Measurements from ENCODE around the gene FMN1.

FMN1 gene

GRCh38 chr15:32936976-32937375 is 257.5 kb downstream of the FMN1 start:
- no peak overlapping the region for H3K27ac ChIP-seq
- no peak overlapping the region for H3K4me3 ChIP-seq
- H3K36me3 ChIP-seq (ENCODE audit: insufficient read depth, low read length), result no peaks in the 10 kb centered on the region
- TF ChIP-seq FOXP2 (optimal IDR thresholded peaks at IDR 0.05; ENCODE audit: control extremely low read depth, extremely low read length, insufficient read depth), result no peak
- TF ChIP-seq EZH2 (IDR thresholded peaks at IDR 0.05), result no peak
- no peak for TF ChIP-seq POLR2AphosphoS5 (IDR thresholded peaks at IDR 0.05; ENCODE audit: borderline replicate concordance, low read depth, low read length)
- DNase-seq (ENCODE audit: low read depth, low spot score), result no peak
- H3K9me3 ChIP-seq (ENCODE audit: low read depth, low read length), result no peaks in the 10 kb centered on the region
- no peak overlapping the region for H3K9ac ChIP-seq (ENCODE audit: insufficient read length)

DNA sequence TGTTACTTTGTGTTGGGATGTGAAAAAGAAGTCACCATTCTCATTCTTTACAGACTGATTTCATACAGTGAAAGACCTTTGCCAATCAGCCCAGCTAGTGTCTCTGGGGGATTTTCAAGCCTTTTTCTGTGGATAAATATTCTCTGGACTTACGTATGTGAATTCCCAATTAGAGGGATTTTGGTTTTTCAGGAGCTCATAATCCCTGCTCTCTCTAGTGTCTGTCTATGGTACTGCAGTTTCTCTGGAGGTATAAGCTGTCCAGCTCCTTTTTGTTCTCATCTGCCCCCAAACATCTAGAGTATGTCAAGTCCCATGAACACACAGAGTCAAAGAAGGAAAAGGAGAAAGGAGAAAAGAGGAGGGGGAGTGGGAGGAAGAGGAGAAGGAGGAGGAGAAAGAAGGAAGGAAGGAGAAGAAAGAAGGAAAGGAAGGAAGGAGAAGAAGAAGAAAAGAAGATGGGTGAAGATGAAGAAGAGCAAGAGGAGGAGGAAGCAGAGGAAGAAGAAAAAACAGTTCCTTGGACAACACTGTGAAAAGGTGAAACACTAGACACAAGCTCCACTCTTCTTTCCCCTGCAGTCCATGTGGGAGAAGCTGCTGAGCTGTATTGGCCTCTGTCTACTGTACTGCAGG is 258.1 kb downstream of the FMN1 start:
- H3K9ac ChIP-seq (ENCODE audit: insufficient read length), result no peak overlapping the region
- no peak overlapping the region for H3K4me3 ChIP-seq
- H3K27ac ChIP-seq, result no peak overlapping the region
- no peaks in the 10 kb centered on the region for H3K36me3 ChIP-seq (ENCODE audit: insufficient read depth, low read length)
- TF ChIP-seq EZH2 (IDR thresholded peaks at IDR 0.05) (no peak), FOXP2 (optimal IDR thresholded peaks at IDR 0.05; ENCODE audit: control extremely low read depth, extremely low read length, insufficient read depth) (no peak), POLR2AphosphoS5 (IDR thresholded peaks at IDR 0.05; ENCODE audit: borderline replicate concordance, low read depth, low read length) (no peak)
- DNase-seq (ENCODE audit: low read depth, low spot score), result no peak
- no peaks in the 10 kb centered on the region for H3K9me3 ChIP-seq (ENCODE audit: low read depth, low read length)

DNA sequence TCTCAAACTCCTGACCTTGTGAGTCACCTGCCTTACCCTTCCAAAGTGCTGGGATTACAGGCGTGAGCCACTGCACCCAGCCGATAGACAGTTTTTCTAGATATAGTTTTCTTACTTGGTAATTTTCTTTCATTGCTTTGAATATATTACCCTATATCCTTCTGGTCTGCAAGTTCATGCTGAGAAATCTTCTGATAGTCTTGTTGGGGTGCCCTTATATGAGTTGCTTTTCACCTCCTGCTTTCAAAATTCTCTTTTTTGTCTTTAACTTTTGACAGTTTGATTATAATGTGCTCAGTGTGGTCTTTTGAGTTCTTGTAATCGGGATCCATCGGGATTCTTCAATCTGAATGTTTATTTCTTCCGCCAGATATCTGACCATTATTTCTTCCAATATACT is 259.4 kb downstream of the FMN1 start:
- Histone ChIP-seq H3K36me3 (ENCODE audit: insufficient read depth, low read length) (no peaks in the 10 kb centered on the region), H3K4me3 (no peak overlapping the region), H3K9ac (ENCODE audit: insufficient read length) (no peak overlapping the region), H3K27ac (no peak overlapping the region), H3K9me3 (ENCODE audit: low read depth, low read length) (no peaks in the 10 kb centered on the region)
- TF ChIP-seq POLR2AphosphoS5 (IDR thresholded peaks at IDR 0.05; ENCODE audit: borderline replicate concordance, low read depth, low read length), result no peak
- TF ChIP-seq EZH2 (IDR thresholded peaks at IDR 0.05), result no peak
- no peak for TF ChIP-seq FOXP2 (optimal IDR thresholded peaks at IDR 0.05; ENCODE audit: control extremely low read depth, extremely low read length, insufficient read depth)
- DNase-seq (ENCODE audit: low read depth, low spot score), result no peak

- DNase-seq (ENCODE audit: low read depth, low spot score), result no peak
- Histone ChIP-seq H3K9me3 (ENCODE audit: low read depth, low read length) (no peaks in the 10 kb centered on the region), H3K27ac (no peak overlapping the region), H3K36me3 (ENCODE audit: insufficient read depth, low read length) (no peaks in the 10 kb centered on the region), H3K9ac (ENCODE audit: insufficient read length) (no peak overlapping the region), H3K4me3 (no peak overlapping the region)
- TF ChIP-seq EZH2 (IDR thresholded peaks at IDR 0.05), result no peak
- no peak for TF ChIP-seq POLR2AphosphoS5 (IDR thresholded peaks at IDR 0.05; ENCODE audit: borderline replicate concordance, low read depth, low read length)
- TF ChIP-seq FOXP2 (optimal IDR thresholded peaks at IDR 0.05; ENCODE audit: control extremely low read depth, extremely low read length, insufficient read depth), result no peak
Observed at GRCh38 chr15:32933236-32933635, 261.3 kb downstream of the FMN1 start.

DNA sequence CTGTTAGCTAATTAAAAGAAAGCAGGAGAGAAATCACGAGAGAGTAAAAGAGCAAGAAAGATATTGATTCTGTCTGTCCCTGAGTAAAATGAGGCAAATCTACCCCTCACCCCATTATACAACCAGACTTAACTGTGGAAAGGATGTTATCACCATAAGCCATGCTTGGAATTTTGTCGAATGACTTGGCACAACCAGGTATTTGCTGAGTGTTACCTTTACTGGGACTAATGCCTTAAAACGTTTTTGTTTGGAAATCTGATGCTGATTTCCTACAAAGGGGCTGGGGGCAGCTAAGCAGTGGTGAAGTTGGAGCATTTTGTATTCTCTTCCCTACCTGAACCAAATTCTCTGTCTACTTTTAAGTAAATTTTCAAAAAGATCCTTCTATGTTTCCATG is 265.6 kb downstream of the FMN1 start:
- Histone ChIP-seq H3K9me3 (ENCODE audit: low read depth, low read length) (no peaks in the 10 kb centered on the region), H3K4me3 (no peak overlapping the region), H3K36me3 (ENCODE audit: insufficient read depth, low read length) (no peaks in the 10 kb centered on the region), H3K27ac (no peak overlapping the region), H3K9ac (ENCODE audit: insufficient read length) (no peak overlapping the region)
- DNase-seq (ENCODE audit: low read depth, low spot score), result no peak
- TF ChIP-seq POLR2AphosphoS5 (IDR thresholded peaks at IDR 0.05; ENCODE audit: borderline replicate concordance, low read depth, low read length), result no peak
- no peak for TF ChIP-seq FOXP2 (optimal IDR thresholded peaks at IDR 0.05; ENCODE audit: control extremely low read depth, extremely low read length, insufficient read depth)
- no peak for TF ChIP-seq EZH2 (IDR thresholded peaks at IDR 0.05)

DNA sequence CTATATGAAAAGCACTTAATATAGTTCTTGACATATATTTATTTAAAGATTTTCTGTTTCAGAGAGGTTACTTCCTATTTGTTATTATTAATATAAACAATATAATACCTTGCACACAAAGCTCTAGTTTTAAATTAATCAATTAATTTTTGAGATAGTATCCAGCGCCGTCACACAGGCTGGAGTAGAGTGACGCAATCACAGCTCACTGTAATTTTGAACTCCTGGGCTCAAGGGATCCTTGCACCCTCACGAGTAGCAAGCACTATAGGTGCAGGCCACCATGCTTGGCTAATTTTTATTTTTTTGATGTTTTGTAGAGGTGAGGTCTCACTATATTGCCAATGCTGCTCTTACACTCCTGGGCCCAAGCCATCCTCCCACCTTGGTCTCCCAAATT is 267.4 kb downstream of the FMN1 start:
- H3K9me3 ChIP-seq (ENCODE audit: low read depth, low read length), result no peaks in the 10 kb centered on the region
- H3K36me3 ChIP-seq (ENCODE audit: insufficient read depth, low read length), result no peaks in the 10 kb centered on the region
- TF ChIP-seq EZH2 (IDR thresholded peaks at IDR 0.05), result no peak
- no peak for TF ChIP-seq POLR2AphosphoS5 (IDR thresholded peaks at IDR 0.05; ENCODE audit: borderline replicate concordance, low read depth, low read length)
- TF ChIP-seq FOXP2 (optimal IDR thresholded peaks at IDR 0.05; ENCODE audit: control extremely low read depth, extremely low read length, insufficient read depth), result no peak
- H3K4me3 ChIP-seq, result no peak overlapping the region
- no peak for DNase-seq (ENCODE audit: low read depth, low spot score)
- H3K27ac ChIP-seq, result no peak overlapping the region
- no peak overlapping the region for H3K9ac ChIP-seq (ENCODE audit: insufficient read length)

DNA sequence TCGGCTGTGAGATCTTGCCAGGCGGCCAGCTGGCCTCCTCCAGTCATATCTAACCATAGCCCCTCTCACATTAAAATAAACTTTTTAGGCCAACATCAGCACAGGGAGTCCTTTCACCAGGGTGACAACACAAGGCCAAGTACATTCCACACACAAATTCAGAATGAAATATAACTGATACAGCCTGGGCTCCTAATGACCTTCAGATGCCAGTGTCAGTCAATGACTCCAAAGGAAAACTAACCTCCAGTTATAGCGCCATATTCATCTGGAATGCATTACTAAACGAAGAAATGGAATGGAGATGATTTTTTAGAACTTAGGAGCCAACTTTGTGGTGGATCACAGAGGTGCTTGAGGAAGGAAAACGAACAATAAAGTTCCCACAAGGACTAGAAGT is 271.3 kb downstream of the FMN1 start:
- Histone ChIP-seq H3K4me3 (no peak overlapping the region), H3K9me3 (ENCODE audit: low read depth, low read length) (no peaks in the 10 kb centered on the region), H3K27ac (no peak overlapping the region), H3K36me3 (ENCODE audit: insufficient read depth, low read length) (no peaks in the 10 kb centered on the region), H3K9ac (ENCODE audit: insufficient read length) (no peak overlapping the region)
- no peak for TF ChIP-seq FOXP2 (optimal IDR thresholded peaks at IDR 0.05; ENCODE audit: control extremely low read depth, extremely low read length, insufficient read depth)
- TF ChIP-seq POLR2AphosphoS5 (IDR thresholded peaks at IDR 0.05; ENCODE audit: borderline replicate concordance, low read depth, low read length), result no peak
- TF ChIP-seq EZH2 (IDR thresholded peaks at IDR 0.05), result no peak
- DNase-seq (ENCODE audit: low read depth, low spot score), result no peak

GRCh38 chr15:32922541-32922940 is 272.0 kb downstream of the FMN1 start:
- TF ChIP-seq FOXP2 (optimal IDR thresholded peaks at IDR 0.05; ENCODE audit: control extremely low read depth, extremely low read length, insufficient read depth) (no peak), POLR2AphosphoS5 (IDR thresholded peaks at IDR 0.05; ENCODE audit: borderline replicate concordance, low read depth, low read length) (no peak), EZH2 (IDR thresholded peaks at IDR 0.05) (no peak)
- no peaks in the 10 kb centered on the region for H3K9me3 ChIP-seq (ENCODE audit: low read depth, low read length)
- H3K36me3 ChIP-seq (ENCODE audit: insufficient read depth, low read length), result no peaks in the 10 kb centered on the region
- no peak for DNase-seq (ENCODE audit: low read depth, low spot score)
- no peak overlapping the region for H3K27ac ChIP-seq
- no peak overlapping the region for H3K9ac ChIP-seq (ENCODE audit: insufficient read length)
- H3K4me3 ChIP-seq, result no peak overlapping the region

Measured in SK-N-MC (cell line).